Thymus (tissue), 11 donors: ENCODE measurements around the gene RFX6. TPM values are rescaled to one million over a fixed set of nuclear protein-coding genes. Genes with fewer than 3 reads are reported as not detected.

Experiments
- DNase-seq, 9 donors: peaks; one replicate each; pipeline ENCODE4 v3.0.0-alpha.2; 2013; ENCODE audit warnings: low spot score in 9 of 9, low read depth in 6 of 9, missing footprints in 1 of 9
- H3K27ac ChIP-seq, 2 donors: one replicate each; pipeline ENCODE4 v1.5.1; 2013; ENCODE audit warnings: control low read depth in 1 of 2, low read depth in 1 of 2, low read length in 1 of 2, mild to moderate bottlenecking in 1 of 2, moderate library complexity in 1 of 2
- H3K27me3 ChIP-seq, 2 donors: one replicate each; pipeline ENCODE4 v1.5.1; 2013; ENCODE audit warnings: low read length in 1 of 2; ENCODE audit not compliant: control insufficient read depth in 2 of 2, insufficient read depth in 1 of 2
- H3K36me3 ChIP-seq, 2 donors: one replicate each; pipeline ENCODE4 v1.5.1; 2013; ENCODE audit warnings: low read length in 1 of 2, mild to moderate bottlenecking in 1 of 2, moderate library complexity in 1 of 2; ENCODE audit not compliant: control insufficient read depth in 2 of 2, insufficient read depth in 2 of 2
- H3K4me1 ChIP-seq, 2 donors: one replicate each; pipeline ENCODE4 v1.5.1; 2013; ENCODE audit warnings: low read length in 2 of 2; ENCODE audit not compliant: control insufficient read depth in 2 of 2, insufficient read depth in 2 of 2
- H3K4me3 ChIP-seq, 2 donors: one replicate each; pipeline ENCODE4 v1.5.1; 2013; ENCODE audit warnings: low read length in 2 of 2, control low read depth in 1 of 2, mild to moderate bottlenecking in 1 of 2
- H3K9me3 ChIP-seq, 2 donors: one replicate each; pipeline ENCODE4 v1.5.1; 2013; ENCODE audit warnings: low read length in 1 of 2, mild to moderate bottlenecking in 1 of 2; ENCODE audit not compliant: control insufficient read depth in 2 of 2, insufficient read depth in 1 of 2
- whole genome bisulfite sequencing: extraction: QIAGEN DNeasy Blood & Tissue Kit; methylation state at CpG from one replicate; pipeline ENCODE4 v1.1.7; 2013; 5-methylcytosine and 5-hydroxymethylcytosine counted together
- polyA plus RNA-seq: library from polyadenylated mRNA; stranded (reverse); fragments of 200-250 nt; gene quantifications from one replicate; pipeline ENCODE4 v1.2.3, GENCODE V29; 2013
- total RNA-seq: library from RNA; stranded (reverse); fragments of 120-200 nt; gene quantifications from one replicate; pipeline ENCODE4 v1.2.4, GENCODE V29; 2013
- donor health status: healthy.

Gene RFX6
- total and polyA plus RNA-seq, 2 donors = 0.05 TPM; not detected in 1

DNA sequence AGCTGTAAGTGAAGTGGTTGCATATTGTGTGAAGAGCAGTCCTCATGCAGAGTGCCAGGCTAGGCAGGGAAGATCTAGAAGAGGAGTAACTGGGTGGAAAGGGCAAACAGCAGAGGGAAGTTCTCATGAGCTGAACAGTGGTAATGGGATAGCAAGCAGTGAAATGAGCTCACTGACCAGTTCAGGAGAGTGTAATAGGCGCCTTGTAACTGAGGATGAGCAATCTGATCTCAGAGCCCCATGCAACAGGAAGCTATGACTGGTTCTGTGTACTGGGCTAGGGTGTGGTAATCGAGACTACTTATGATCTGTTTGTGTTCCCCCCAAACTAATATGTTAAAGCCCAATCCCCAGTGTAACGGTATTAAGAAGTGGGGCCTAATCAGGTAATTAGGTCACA lies 98.6 kb downstream of the RFX6 start:
- H3K36me3 ChIP-seq = no peaks in the 10 kb centered on the region
- H3K27ac ChIP-seq = no peak overlapping the region
- no peaks in the 10 kb centered on the region for H3K9me3 ChIP-seq
- H3K4me3 ChIP-seq = no peak overlapping the region
- no peaks in the 10 kb centered on the region for H3K4me1 ChIP-seq
- no peak for DNase-seq
- WGBS = 86% methylated on average over 3 of the region's 3 CpGs
- H3K27me3 ChIP-seq = no peaks in the 10 kb centered on the region

GRCh38 chr6:116979560-116979959 lies 102.5 kb downstream of the RFX6 start:
- no peaks in the 10 kb centered on the region for H3K36me3 ChIP-seq
- H3K27ac ChIP-seq = no peak overlapping the region
- H3K27me3 ChIP-seq = no peaks in the 10 kb centered on the region
- H3K9me3 ChIP-seq = no peaks in the 10 kb centered on the region
- no peak for DNase-seq
- 90% methylated on average over 1 of the region's 1 CpG for WGBS
- no peaks in the 10 kb centered on the region for H3K4me1 ChIP-seq
- no peak overlapping the region for H3K4me3 ChIP-seq

Other genes with a start within 250 kb of the RFX6 start
- 21.3 TPM for gene ZUP1, start 208.5 kb upstream of the RFX6 start, total RNA-seq
- gene ZUP1, start 208.5 kb upstream of the RFX6 start, polyA plus RNA-seq = 24.3 TPM
- gene KPNA5, start 196.0 kb upstream of the RFX6 start, total RNA-seq = 23.6 TPM
- 7.3 TPM for gene KPNA5, start 196.0 kb upstream of the RFX6 start, polyA plus RNA-seq
- gene FAM162B, start 111.5 kb upstream of the RFX6 start, total RNA-seq = 2.5 TPM
- gene FAM162B, start 111.5 kb upstream of the RFX6 start, polyA plus RNA-seq = 1.9 TPM
- gene GPRC6A, start 48.2 kb upstream of the RFX6 start, total RNA-seq = 0.05 TPM
- 0.02 TPM for gene GPRC6A, start 48.2 kb upstream of the RFX6 start, polyA plus RNA-seq